ENCODE measurements around the gene HMCES.

The HMCES gene, protein sequence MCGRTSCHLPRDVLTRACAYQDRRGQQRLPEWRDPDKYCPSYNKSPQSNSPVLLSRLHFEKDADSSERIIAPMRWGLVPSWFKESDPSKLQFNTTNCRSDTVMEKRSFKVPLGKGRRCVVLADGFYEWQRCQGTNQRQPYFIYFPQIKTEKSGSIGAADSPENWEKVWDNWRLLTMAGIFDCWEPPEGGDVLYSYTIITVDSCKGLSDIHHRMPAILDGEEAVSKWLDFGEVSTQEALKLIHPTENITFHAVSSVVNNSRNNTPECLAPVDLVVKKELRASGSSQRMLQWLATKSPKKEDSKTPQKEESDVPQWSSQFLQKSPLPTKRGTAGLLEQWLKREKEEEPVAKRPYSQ

DNA sequence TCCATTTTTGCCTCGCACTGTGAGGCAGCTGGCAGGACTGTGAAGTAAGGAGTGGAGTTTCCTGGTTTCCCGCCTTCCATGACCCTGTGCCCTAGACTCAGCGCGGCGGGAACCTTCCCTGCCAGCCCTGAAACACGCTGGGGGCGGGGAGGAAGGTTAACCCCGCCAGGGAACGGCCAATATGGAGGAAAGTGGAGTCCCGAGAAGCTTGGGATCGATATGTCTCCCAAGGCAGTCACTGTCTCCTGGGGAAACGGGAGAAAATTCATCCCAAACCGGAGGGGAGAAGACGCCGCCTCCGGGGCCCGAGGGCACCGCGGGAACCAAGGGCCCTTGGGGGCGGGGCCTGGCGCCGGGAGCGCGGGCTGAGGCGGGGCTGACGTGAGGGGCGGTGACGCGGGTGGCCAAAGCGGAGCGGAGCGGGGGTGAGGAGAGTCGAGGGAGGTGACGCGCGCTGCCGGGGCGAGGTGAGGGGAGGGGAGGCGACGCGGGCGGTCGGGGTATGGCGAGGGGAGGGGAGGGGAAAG, at the start of gene HMCES:
Gene HMCES (plus strand): TSS at position 432 of the 527 bp plus-strand sequence. CDS start 863 bp downstream, outside the sequence.
- DNase-seq (ENCODE audit: low read depth) = peak; percentile 90

- no peak for DNase-seq (ENCODE audit: low read depth)
Measured at GRCh38 chr3:129228891-129229585, 49.6 kb upstream of the HMCES start.

- DNase-seq (ENCODE audit: low read depth) = no peak
Measured at GRCh38 chr3:129230311-129231019, 48.2 kb upstream of the HMCES start.

- DNase-seq (ENCODE audit: low read depth) = no peak
Measured at GRCh38 chr3:129231331-129232119, 47.1 kb upstream of the HMCES start.

- DNase-seq (ENCODE audit: low read depth) = no peak
Measured at GRCh38 chr3:129233538-129233937, 45.1 kb upstream of the HMCES start.

DNA sequence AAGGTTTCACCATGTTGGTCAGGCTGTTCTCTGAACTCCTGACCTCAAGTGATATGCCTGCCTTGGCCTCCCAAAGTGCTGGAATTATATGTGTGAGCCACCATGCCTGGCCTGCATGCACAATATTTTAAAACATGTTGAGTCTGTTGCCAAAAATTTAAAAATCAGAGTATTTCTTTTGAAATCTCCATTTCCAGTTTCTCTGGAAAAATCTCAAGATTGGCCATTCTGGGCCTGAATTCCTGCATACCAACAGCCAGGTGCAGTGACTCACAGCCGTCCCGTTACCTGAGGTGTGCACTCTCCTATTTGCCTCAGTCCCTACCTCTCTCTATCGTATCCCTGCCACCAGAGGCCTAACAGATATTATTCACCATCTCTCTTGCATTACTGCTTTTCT, 44.2 kb upstream of the HMCES start:
- DNase-seq (ENCODE audit: low read depth) = no peak

DNA sequence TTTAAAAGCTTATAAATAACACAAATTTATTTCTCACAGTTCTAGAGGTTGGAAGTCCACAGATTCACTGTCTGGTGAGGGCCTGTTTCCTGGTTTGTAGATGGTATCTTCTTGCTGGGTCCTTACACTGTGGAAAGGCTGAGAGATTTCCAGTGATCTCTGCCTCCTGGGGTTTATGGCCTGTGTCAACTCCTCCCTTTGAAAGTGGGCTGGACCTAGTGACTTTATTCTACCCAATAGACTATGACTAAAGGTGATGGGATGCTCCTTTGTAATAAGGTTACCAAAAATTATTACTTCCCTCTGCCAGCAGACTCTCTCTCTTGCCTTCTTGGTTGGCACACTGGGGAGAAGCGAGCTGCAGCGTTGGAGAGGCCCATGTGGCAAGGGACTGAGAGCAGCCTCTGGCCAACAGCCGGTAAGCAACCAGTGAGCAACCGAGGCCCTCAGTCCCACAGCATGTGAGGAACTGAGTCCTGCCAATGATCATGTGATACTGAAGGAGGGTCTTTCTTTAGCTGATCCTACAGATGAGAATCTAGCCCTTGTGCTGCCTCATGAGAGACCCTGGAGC, 43.2 kb upstream of the HMCES start:
- DNase-seq (ENCODE audit: low read depth) = no peak

DNA sequence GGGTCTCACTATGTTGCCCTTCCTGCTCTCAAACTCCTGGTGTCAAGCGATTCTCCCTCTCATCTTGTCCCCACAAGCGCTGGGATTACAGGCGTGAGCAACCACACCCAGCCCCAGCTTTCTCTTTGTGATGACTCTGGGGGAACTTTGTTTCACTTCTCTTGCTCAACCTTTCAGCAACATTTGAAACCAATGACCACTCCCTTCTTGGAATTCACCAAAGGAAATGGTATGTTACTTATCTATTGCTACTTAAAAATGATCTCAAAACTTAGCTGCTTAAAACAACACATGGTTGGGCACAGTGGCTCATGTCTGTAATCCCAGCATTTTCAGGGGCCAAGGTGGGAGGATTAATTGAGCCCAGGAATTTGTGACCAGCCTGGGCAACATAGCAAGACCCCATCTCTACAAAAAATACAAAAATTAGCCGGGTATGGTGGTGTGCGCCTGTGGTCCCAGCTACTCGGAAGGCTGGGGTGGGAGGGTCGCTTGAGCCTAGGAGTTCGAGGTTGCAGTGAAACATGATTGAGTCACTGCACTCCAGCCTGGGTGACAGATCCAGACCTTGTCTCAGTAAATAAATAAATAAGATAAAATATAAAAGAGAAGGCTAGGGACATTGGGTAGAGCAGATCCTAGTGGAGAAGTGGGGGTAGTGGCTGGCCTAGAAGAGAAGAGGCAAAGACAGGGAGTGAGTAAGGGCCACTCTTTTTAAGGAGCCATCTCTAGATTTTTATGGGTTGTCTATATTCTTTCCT, 39.5 kb upstream of the HMCES start:
- DNase-seq (ENCODE audit: low read depth) = no peak

DNA sequence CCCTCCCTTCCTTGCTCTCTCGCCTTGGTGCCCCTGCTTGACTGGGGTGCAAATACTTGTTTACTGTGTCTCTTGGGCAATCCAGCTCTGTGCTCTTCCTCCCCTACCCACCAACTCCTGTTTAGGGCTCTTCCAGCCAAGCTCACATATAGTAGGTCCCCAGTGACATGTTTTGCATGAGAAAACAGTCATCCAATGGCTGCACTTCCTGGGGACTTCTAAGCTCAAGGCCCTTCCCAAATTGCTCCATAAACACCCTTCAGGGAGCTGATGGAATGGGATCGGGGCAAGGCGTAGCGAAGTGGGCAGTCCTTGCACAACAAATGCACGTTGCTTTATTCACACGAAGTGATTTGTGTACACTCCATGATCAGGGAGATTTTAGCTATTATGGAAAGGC, 38.7 kb upstream of the HMCES start:
- DNase-seq (ENCODE audit: low read depth) = no peak

GRCh38 chr3:129240436-129240835, 38.2 kb upstream of the HMCES start:
- DNase-seq (ENCODE audit: low read depth) = no peak

GRCh38 chr3:129245141-129245540, 33.5 kb upstream of the HMCES start:
- no peak for DNase-seq (ENCODE audit: low read depth)

DNA sequence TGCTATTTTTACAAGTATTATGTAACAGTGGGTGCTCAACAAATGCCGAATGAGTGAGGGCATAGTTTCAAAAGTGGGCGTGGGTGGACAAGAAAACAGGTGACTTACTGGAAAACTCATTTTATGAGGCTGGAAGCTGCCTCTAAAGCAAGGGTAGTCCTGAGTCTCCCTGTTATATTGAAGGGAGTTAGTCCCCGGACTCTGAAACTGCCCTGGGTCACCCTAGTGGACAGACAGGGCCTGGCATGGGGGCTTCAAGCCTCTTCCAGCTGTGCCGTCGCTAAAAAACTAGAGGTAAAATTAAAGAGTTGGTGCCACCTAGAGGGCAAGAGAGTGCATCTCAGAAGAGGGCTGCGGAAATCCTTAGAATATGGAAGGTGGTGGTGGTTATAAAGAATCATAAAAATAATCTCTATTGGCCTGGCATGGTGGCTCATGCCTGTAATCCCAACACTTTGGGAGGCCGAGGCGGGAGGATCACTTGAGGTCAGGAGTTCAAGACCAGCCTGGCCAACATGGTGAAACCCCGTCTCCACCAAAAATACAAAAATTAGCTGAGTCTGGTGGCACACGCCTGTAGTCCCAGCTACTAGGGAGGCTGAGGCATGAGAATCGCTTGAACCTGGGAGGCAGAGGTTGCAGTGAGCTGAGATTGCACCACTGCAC, 32.9 kb upstream of the HMCES start:
- DNase-seq (ENCODE audit: low read depth) = peak; percentile 55

GRCh38 chr3:129246636-129247035, 32.0 kb upstream of the HMCES start:
- no peak for DNase-seq (ENCODE audit: low read depth)

DNA sequence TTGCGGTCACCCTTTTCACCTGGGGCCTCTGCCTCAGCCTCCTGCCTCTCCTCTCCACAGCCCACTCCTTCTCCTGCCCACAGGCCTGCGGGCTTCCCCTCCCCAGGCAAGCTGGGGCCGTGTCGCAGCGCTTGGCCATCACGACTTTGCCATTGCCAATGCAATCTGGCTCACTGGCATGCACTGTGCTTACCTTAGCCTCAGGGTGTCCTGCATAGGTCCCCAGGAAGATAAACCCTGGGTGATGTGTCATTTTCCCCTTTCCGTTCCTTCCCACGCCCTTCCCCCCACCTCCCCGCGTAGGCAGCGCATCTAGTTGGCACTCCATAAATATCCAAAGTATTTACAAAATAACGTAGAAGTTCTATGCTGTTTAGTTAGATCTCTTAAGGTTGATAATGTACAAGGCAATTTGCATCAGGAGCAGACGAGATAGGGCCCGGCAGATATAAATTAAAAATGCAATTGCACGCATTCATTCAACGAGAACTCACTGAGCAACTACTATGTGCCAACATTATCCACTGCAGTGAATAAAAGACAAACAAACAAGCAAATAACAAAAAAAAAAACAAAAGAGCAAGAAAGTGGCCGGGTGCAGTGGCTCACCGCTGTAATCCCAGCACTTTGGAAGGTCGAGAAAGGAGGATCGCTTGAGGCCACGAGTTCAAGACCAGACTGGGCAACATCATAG, 30.2 kb upstream of the HMCES start:
- DNase-seq (ENCODE audit: low read depth) = no peak

GRCh38 chr3:129249284-129250065, 29.2 kb upstream of the HMCES start, which contains the start of gene COPG1:
TSS of gene COPG1 (plus strand) at chr3:129249606. CDS start at chr3:129249710, 104 bp downstream.
- peak; percentile 78 for DNase-seq (ENCODE audit: low read depth)

DNA sequence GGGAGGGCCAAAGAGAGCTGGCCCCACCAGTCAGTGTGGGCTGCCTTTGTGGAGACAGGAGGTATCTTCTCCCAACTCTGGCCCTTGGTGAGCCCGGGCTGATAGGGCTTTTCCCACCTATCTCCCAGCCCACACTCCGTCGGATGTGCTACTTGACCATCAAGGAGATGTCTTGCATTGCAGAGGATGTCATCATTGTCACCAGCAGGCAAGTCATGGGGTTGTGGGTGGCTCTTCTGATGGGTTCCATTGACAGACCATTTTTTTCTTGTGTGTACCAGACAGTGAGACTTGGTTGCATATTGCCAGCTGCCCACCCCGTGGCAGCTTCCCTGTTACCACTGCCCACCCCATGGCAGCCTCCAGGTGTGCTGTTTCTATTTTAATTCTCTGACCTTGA, 25.9 kb upstream of the HMCES start:
- no peak for DNase-seq (ENCODE audit: low read depth)

GRCh38 chr3:129254536-129255230, 24.0 kb upstream of the HMCES start:
- no peak for DNase-seq (ENCODE audit: low read depth)

GRCh38 chr3:129256270-129256669, 22.4 kb upstream of the HMCES start:
- no peak for DNase-seq (ENCODE audit: low read depth)

Data from stimulated activated CD4-positive, alpha-beta T cell treated with anti-CD3 and anti-CD28 coated beads, Interleukin-2, amount 100 ng/mL, for 4 hours (primary cell).